IMR-90 (cell line): ENCODE data around the gene RERE. TPM values are rescaled to one million over a fixed set of nuclear protein-coding genes. Genes with fewer than 3 reads are reported as not detected.

Experiments used
- ATAC-seq: fragments of 200-7000 bp; cut with Tn5 transposase; 2 replicates; pipeline ENCODE4 v1.9.1; 2020; ENCODE audit warnings: low read depth, mild to moderate bottlenecking, moderate library complexity
- BruUV-seq: library from RNA; stranded (reverse); fragments of 400-500 nt; replicated peaks from 2 replicates; lab custom pipeline; 2021; lab: Mats Ljungman, UMichigan
- CTCF ChIA-PET: fragments of 300-600 bp; formaldehyde crosslinking; extraction: SDS; loops from one replicate; lab custom pipeline; 2021; ENCODE audit warnings: antibody characterized with exemption; lab: Yijun Ruan, JAX
- POLR2A ChIA-PET: fragments of 300-600 bp; sonication (Branson Sonifier 250); formaldehyde crosslinking; loops from one replicate; lab custom pipeline; 2022; ENCODE audit warnings: antibody characterized with exemption; ENCODE audit not compliant: unreplicated experiment; lab: Charles Lee
- DNase-seq: peaks from one replicate; pipeline ENCODE4 v3.0.0; 2013
- H2AFZ ChIP-seq: replicated peaks from 2 replicates; pipeline ENCODE3; 2013; ENCODE audit warnings: low read length, mild to moderate bottlenecking; ENCODE audit not compliant: poor library complexity
- H2AK5ac ChIP-seq: 2 replicates; pipeline ENCODE4 v1.6.1; 2013; ENCODE audit warnings: low read depth, low read length, inconsistent platforms
- H2AK9ac ChIP-seq: replicated peaks from 2 replicates; pipeline ENCODE3; 2013; ENCODE audit warnings: mild to moderate bottlenecking, low read depth, low read length, moderate library complexity; ENCODE audit not compliant: poor library complexity
- H2BK120ac ChIP-seq: 2 replicates; pipeline ENCODE4 v1.6.1; 2013; ENCODE audit warnings: low read depth, low read length, inconsistent platforms
- H2BK15ac ChIP-seq: 3 replicates; pipeline ENCODE4 v1.6.1; 2013; ENCODE audit warnings: low read depth, low read length, inconsistent platforms
- H2BK20ac ChIP-seq: 2 replicates; pipeline ENCODE4 v1.6.1; 2013; ENCODE audit warnings: low read depth, mild to moderate bottlenecking, inconsistent platforms, low read length, moderate library complexity
- H2BK5ac ChIP-seq: 2 replicates; pipeline ENCODE4 v1.6.1; 2013; ENCODE audit warnings: mild to moderate bottlenecking, low read depth, low read length, inconsistent platforms; ENCODE audit not compliant: poor library complexity, severe bottlenecking
- H3K14ac ChIP-seq: replicated peaks from 2 replicates; pipeline ENCODE4 v1.6.1; 2013; ENCODE audit warnings: low read depth, low read length, inconsistent platforms
- H3K18ac ChIP-seq: 2 replicates; pipeline ENCODE4 v1.6.1; 2013; ENCODE audit warnings: low read depth, low read length, control low read depth
- H3K23ac ChIP-seq: 2 replicates; pipeline ENCODE4 v1.6.1; 2013; ENCODE audit warnings: low read depth, low read length, inconsistent platforms
- H3K27ac ChIP-seq: 2 replicates; pipeline ENCODE4 v1.5.1; 2013; ENCODE audit warnings: mild to moderate bottlenecking, control low read depth, low read length; ENCODE audit not compliant: insufficient read depth
- H3K27me3 ChIP-seq: 2 replicates; pipeline ENCODE4 v1.6.1; 2013; ENCODE audit warnings: low read length; ENCODE audit not compliant: control insufficient read depth, insufficient read depth
- H3K36me3 ChIP-seq: 2 replicates; pipeline ENCODE4 v1.6.1; 2013; ENCODE audit warnings: low read length, mixed read lengths; ENCODE audit not compliant: control insufficient read depth, insufficient read depth
- H3K4ac ChIP-seq: 2 replicates; pipeline ENCODE4 v1.6.1; 2013; ENCODE audit warnings: low read depth, low read length, inconsistent platforms
- H3K4me1 ChIP-seq: 2 replicates; pipeline ENCODE4 v1.6.1; 2013; ENCODE audit warnings: low read length, mixed read lengths; ENCODE audit not compliant: control insufficient read depth, insufficient read depth
- H3K4me2 ChIP-seq: 2 replicates; pipeline ENCODE4 v1.6.1; 2013; ENCODE audit warnings: low read depth, mild to moderate bottlenecking, control low read depth, low read length, moderate library complexity
- H3K4me3 ChIP-seq: 2 replicates; pipeline ENCODE4 v1.5.1; 2013; ENCODE audit warnings: low read depth, mild to moderate bottlenecking, control low read depth, low read length, moderate library complexity; ENCODE audit not compliant: insufficient read depth
- H3K56ac ChIP-seq: 2 replicates; pipeline ENCODE4 v1.6.1; 2013; ENCODE audit warnings: low read length, inconsistent platforms; ENCODE audit not compliant: insufficient read depth; ENCODE audit errors: extremely low read depth
- H3K79me1 ChIP-seq, 2 experiments: 2 replicates each; pipeline ENCODE4 v1.6.1; 2013; ENCODE audit warnings: low read length in 2 of 2, inconsistent platforms in 1 of 2, low read depth in 1 of 2
- H3K9ac ChIP-seq: 2 replicates; pipeline ENCODE4 v1.6.1; 2013; ENCODE audit warnings: low read depth, low read length, control low read depth
- H3K9me1 ChIP-seq: 2 replicates; pipeline ENCODE4 v1.6.1; 2013; ENCODE audit warnings: low read length, inconsistent platforms; ENCODE audit not compliant: insufficient read depth
- H3K9me3 ChIP-seq: 2 replicates; pipeline ENCODE4 v1.6.1; 2013; ENCODE audit warnings: low read length; ENCODE audit not compliant: control insufficient read depth, insufficient read depth
- H4K20me1 ChIP-seq: 2 replicates; pipeline ENCODE4 v1.6.1; 2013; ENCODE audit warnings: low read length, inconsistent platforms; ENCODE audit not compliant: insufficient read depth
- H4K5ac ChIP-seq: 2 replicates; pipeline ENCODE4 v1.6.1; 2013; ENCODE audit warnings: mild to moderate bottlenecking, low read depth, low read length, control low read depth
- H4K8ac ChIP-seq, 2 experiments: 2 replicates each; pipeline ENCODE4 v1.6.1; 2013; ENCODE audit warnings: low read depth in 2 of 2, low read length in 2 of 2, control low read depth in 1 of 2, inconsistent platforms in 1 of 2
- H4K91ac ChIP-seq: 2 replicates; pipeline ENCODE4 v1.6.1; 2013; ENCODE audit warnings: low read depth, low read length, inconsistent platforms; ENCODE audit not compliant: insufficient read depth
- BHLHE40 ChIP-seq: fragments of 150-350 bp; IDR thresholded peaks from 2 replicates; pipeline ENCODE4 v1.6.1; 2016; ENCODE audit warnings: mild to moderate bottlenecking, low read depth, low read length
- CEBPB ChIP-seq: IDR thresholded peaks from 2 replicates; pipeline ENCODE4 v1.6.1; 2012; ENCODE audit warnings: low read depth, low read length, improper control_type of control experiment
- CHD1 ChIP-seq: IDR thresholded peaks from 2 replicates; pipeline ENCODE4 v1.6.1; 2012; ENCODE audit warnings: low read depth, low read length, improper control_type of control experiment
- CTCF ChIP-seq: conservative IDR thresholded peaks from 2 replicates; pipeline ENCODE4 v1.5.1; 2012; ENCODE audit warnings: mild to moderate bottlenecking, low read depth, low read length, improper control_type of control experiment
- ELK1 ChIP-seq: fragments of 150-350 bp; IDR thresholded peaks from 2 replicates; pipeline ENCODE4 v1.6.1; 2016; ENCODE audit warnings: low read depth, mild to moderate bottlenecking, low read length, moderate library complexity, borderline replicate concordance
- FOS ChIP-seq: fragments of 150-350 bp; IDR thresholded peaks from 2 replicates; pipeline ENCODE4 v1.6.1; 2016; ENCODE audit warnings: low read depth, low read length
- MAFK ChIP-seq: IDR thresholded peaks from 2 replicates; pipeline ENCODE4 v1.6.1; 2012; ENCODE audit warnings: low read depth, low read length, improper control_type of control experiment
- MAZ ChIP-seq: IDR thresholded peaks from 2 replicates; pipeline ENCODE4 v1.6.1; 2012; ENCODE audit warnings: low read depth, mild to moderate bottlenecking, low read length, improper control_type of control experiment, moderate library complexity, borderline replicate concordance
- MXI1 ChIP-seq: IDR thresholded peaks from 2 replicates; pipeline ENCODE4 v1.6.1; 2012; ENCODE audit warnings: low read depth, mild to moderate bottlenecking, low read length, moderate library complexity, borderline replicate concordance
- NFE2L2 ChIP-seq: fragments of 150-350 bp; IDR thresholded peaks from 2 replicates; pipeline ENCODE4 v1.6.1; 2016; ENCODE audit warnings: low read depth, mild to moderate bottlenecking, low read length
- POLR2A ChIP-seq: IDR thresholded peaks from 2 replicates; pipeline ENCODE4 v1.6.1; 2012; ENCODE audit warnings: mild to moderate bottlenecking, low read depth, low read length
- RAD21 ChIP-seq: IDR thresholded peaks from 2 replicates; pipeline ENCODE4 v1.6.1; 2012; ENCODE audit warnings: low read length, improper control_type of control experiment
- RCOR1 ChIP-seq: IDR thresholded peaks from 2 replicates; pipeline ENCODE4 v1.6.1; 2012; ENCODE audit warnings: mild to moderate bottlenecking, low read length, improper control_type of control experiment; ENCODE audit not compliant: insufficient replicate concordance
- RFX5 ChIP-seq: IDR thresholded peaks from 2 replicates; pipeline ENCODE4 v1.8.0; 2012; ENCODE audit warnings: low read depth, mild to moderate bottlenecking, low read length, moderate library complexity
- SMC3 ChIP-seq: fragments of 150-350 bp; IDR thresholded peaks from 2 replicates; pipeline ENCODE4 v1.6.1; 2016; ENCODE audit warnings: low read depth, mild to moderate bottlenecking, antibody characterized with exemption, low read length, moderate library complexity
- USF2 ChIP-seq: fragments of 150-350 bp; IDR thresholded peaks from 2 replicates; pipeline ENCODE4 v1.6.1; 2017; ENCODE audit warnings: mild to moderate bottlenecking, antibody characterized with exemption, low read length, low read depth
- WGBS, 2 experiments: methylation state at CpG; one replicate each; pipeline versions ENCODE4 v1.1.5 to v1.1.7; 2013; ENCODE audit warnings: missing lambda C conversion rate in 2 of 2; ENCODE audit not compliant: insufficient read length in 1 of 2; ENCODE audit errors: extremely low coverage in 2 of 2; 5-methylcytosine and 5-hydroxymethylcytosine counted together
- dilution Hi-C: fragments of 300-500 bp; cut with HindIII; formaldehyde crosslinking; loops from one replicate; pipeline ENCODE4 v1.14.3; 2018; ENCODE audit warnings: low sequenced_read_pairs; ENCODE audit not compliant: unreplicated experiment
- in situ Hi-C: fragments of 300-500 bp; cut with MboI; formaldehyde crosslinking; loops from 3 replicates; pipeline ENCODE4 v1.14.3; 2019; ENCODE audit warnings: low sequenced_read_pairs, inconsistent platforms, mixed read lengths
- intact Hi-C: fragments of 100-400 bp; cut with micrococcal nuclease; formaldehyde crosslinking; loops from 2 replicates; pipeline ENCODE4 v1.10.0; 2022
- polyA plus RNA-seq, 3 experiments: library from polyadenylated mRNA; depleted of rRNA; stranded (reverse); fragments of >200 nt; gene quantifications; 2 replicates each; pipeline ENCODE4 v1.2.3, GENCODE V29; 2012; ENCODE audit warnings: low replicate concordance in 1 of 3
- total RNA-seq: library from RNA; depleted of rRNA; stranded (reverse); fragments of >200 nt; gene quantifications from 2 replicates; pipeline ENCODE4 v1.2.3, GENCODE V29; 2012

RERE gene
- total and polyA plus RNA-seq, 2 of the 4 experiments (the other 2 are of a cell fraction), result 11.5 to 25.1 TPM

- Histone ChIP-seq H3K18ac (no peak overlapping the region), H3K27me3 (no peaks in the 10 kb centered on the region), H3K56ac (no peak overlapping the region), H3K23ac (no peak overlapping the region), H4K20me1 (peaks cover 18% of the 10 kb centered on the region; the same call in 1 of the 2 replicates), H4K5ac (no peak overlapping the region), H4K91ac (no peak overlapping the region), H3K27ac (no peak overlapping the region), H2AK5ac (no peak overlapping the region), H3K4me1 (peaks cover 13% of the 10 kb centered on the region), H3K9me3 (no peaks in the 10 kb centered on the region), H2BK5ac (no peak overlapping the region), H3K9ac (no peak overlapping the region), H2AFZ (no peak overlapping the region), H3K79me1 (peaks cover 35 to 79% of the 10 kb centered on the region in 2 experiments; a peak in 3 of 4 replicates), H2BK20ac (no peak overlapping the region), H3K14ac (no peak overlapping the region), H2BK120ac (no peak overlapping the region), H3K4me2 (no peak overlapping the region), H3K4me3 (no peak overlapping the region), H3K4ac (no peak overlapping the region), H4K8ac (no peak overlapping the region), H2BK15ac (no peak overlapping the region), H3K9me1 (peaks cover 16% of the 10 kb centered on the region; the same call in 1 of the 2 replicates), H2AK9ac (no peak overlapping the region), H3K36me3 (no peaks in the 10 kb centered on the region)
- DNase-seq (no peak), ATAC-seq (no peak)
- in situ Hi-C loops, result no loop called here
- CTCF ChIA-PET, result no interaction called here
- intact Hi-C loops, result no loop called here
- dilution Hi-C loops, result no loop called here
- no CpG with 5 or more reads among the region's 5 CpGs for WGBS, 2 experiments
- no peak for TF ChIP-seq BHLHE40
- TF ChIP-seq SMC3, result no peak
- TF ChIP-seq RAD21, result no peak
- no peak for TF ChIP-seq RCOR1
- no peak for TF ChIP-seq FOS
- TF ChIP-seq MAZ, result no peak
- TF ChIP-seq CEBPB, result no peak
- no peak for TF ChIP-seq MAFK
- TF ChIP-seq CTCF, result no peak
- TF ChIP-seq CHD1, result no peak
- TF ChIP-seq USF2, result no peak
- no peak for TF ChIP-seq MXI1
- TF ChIP-seq NFE2L2, result no peak
- no peak for TF ChIP-seq POLR2A
- no peak for TF ChIP-seq ELK1
- no peak for TF ChIP-seq RFX5
- no TSS peak for BruUV-seq
- POLR2A ChIA-PET, result no interaction called here
These were observed 389.5 kb downstream of the RERE start for GRCh38 chr1:8427986-8428385.
